Breast epithelium (tissue), 4 donors: ENCODE data around the gene ERN1. TPM values are rescaled to one million over a fixed set of nuclear protein-coding genes. Genes with fewer than 3 reads are reported as not detected.
A peak's percentile ranks its signal among the peaks of the same experiment; 100 is the strongest.

Experiments
- DNase-seq, 2 donors: peaks; one replicate each; pipeline ENCODE4 v3.0.0-alpha.2; 2019; ENCODE audit warnings: low spot score in 2 of 2
- H3K27ac ChIP-seq, 2 donors: fragments of 200-600 bp; sonication (generic) in 1 of 2; one replicate each; pipeline ENCODE4 v1.5.1; 2016 to 2019; ENCODE audit warnings: mild to moderate bottlenecking in 1 of 2
- H3K27me3 ChIP-seq, 2 donors: fragments of 200-600 bp; sonication (generic) in 1 of 2; one replicate each; pipeline versions ENCODE4 v1.5.1 to v1.6.0; 2017 to 2019; ENCODE audit warnings: control low read depth in 1 of 2, mild to moderate bottlenecking in 1 of 2
- H3K36me3 ChIP-seq: fragments of 200-600 bp; one replicate; pipeline ENCODE4 v1.5.1; 2019
- H3K4me1 ChIP-seq, 2 donors: fragments of 200-600 bp; sonication (generic); one replicate each; pipeline ENCODE4 v1.5.1; 2016 to 2019; ENCODE audit warnings: control low read depth in 1 of 2
- H3K4me3 ChIP-seq, 3 donors: fragments of 200-600 bp; sonication (generic); 1 replicate in 2 of 3; 2 replicates in 1 of 3; pipeline ENCODE4 v1.5.1; 2016 to 2019; ENCODE audit warnings: mild to moderate bottlenecking in 3 of 3, moderate library complexity in 2 of 3
- H3K9me3 ChIP-seq, 2 donors: fragments of 200-600 bp; sonication (generic) in 1 of 2; one replicate each; pipeline ENCODE4 v1.5.1; 2016 to 2019; ENCODE audit warnings: control low read depth in 1 of 2
- POLR2A ChIP-seq: fragments of 450-650 bp; IDR thresholded peaks from one replicate; pipeline ENCODE4 v1.6.1; 2016; ENCODE audit warnings: antibody characterized with exemption, mild to moderate bottlenecking, moderate library complexity
- POLR2AphosphoS5 ChIP-seq, 3 donors: sonication (generic); formaldehyde crosslinking; IDR thresholded peaks; one replicate each; pipeline ENCODE4 v1.6.1; 2017; ENCODE audit warnings: antibody characterized with exemption in 3 of 3
- intact Hi-C: fragments of 100-400 bp; cut with DNase I; formaldehyde crosslinking; loops from one replicate; pipeline ENCODE4 v1.15.1; 2023; ENCODE audit warnings: low total_unique reads
- total RNA-seq, 3 donors: library from RNA; depleted of rRNA; stranded (reverse); fragments of >200 nt; gene quantifications; one replicate each; pipeline ENCODE4 v1.1.0, GENCODE V29; 2016
- TF ChIP-seq, protein P1 (sequence below), 3 donors: fragments of 450-650 bp; IDR thresholded peaks; one replicate each; pipeline ENCODE4 v1.5.1; 2016 to 2017; ENCODE audit warnings: antibody characterized with exemption in 3 of 3, mild to moderate bottlenecking in 3 of 3, moderate library complexity in 3 of 3

Gene ERN1
- total RNA-seq, 3 donors from 2014 or later, result 13.1 to 40.8 (median 34.7) TPM

DNA sequence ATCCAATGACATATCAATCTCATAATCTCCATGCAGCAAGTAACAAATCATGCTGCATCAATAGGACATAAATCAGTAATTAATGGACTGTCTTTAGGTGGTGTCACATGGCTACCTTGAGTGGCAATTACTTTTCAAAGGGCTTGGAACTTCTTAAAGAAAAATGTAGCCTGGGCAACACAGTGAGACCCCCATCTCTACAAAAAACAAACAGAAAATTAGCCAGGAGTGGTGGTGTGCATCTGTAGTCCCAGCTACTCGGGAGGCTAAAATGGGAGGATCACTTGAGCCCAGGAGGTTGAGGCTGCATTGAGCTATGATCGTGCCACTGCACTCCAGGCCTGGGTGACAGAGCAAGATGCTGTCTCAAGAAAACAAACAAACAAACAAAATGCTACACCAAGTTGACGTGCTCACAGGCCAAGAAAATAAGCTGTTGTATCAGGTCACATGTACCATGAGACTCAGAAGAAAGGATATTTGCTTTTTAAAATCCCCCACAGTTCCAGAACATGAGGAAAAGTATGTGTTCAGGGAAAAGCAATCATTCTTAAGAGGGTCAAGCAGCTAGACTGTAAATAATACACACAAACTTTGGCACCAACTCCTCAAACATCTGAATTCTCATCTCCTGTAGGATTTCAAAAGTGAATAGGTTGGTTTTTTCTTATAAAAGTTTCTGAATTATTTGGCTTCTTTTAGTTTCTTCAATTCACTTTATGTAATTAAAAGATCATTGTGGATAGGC is 23.8 kb upstream of the ERN1 start:
- Histone ChIP-seq H3K27me3 (no peaks in the 10 kb centered on the region), H3K9me3 (no peaks in the 10 kb centered on the region), H3K4me1 (peaks cover 4 to 10% of the 10 kb centered on the region in 2 donors), H3K27ac (peak overlapping the region in 1 of 2 donors; percentile 48), H3K4me3 (no peak overlapping the region), H3K36me3 (no peaks in the 10 kb centered on the region)
- intact Hi-C loops, result no loop called here
- TF ChIP-seq, protein P1, sequence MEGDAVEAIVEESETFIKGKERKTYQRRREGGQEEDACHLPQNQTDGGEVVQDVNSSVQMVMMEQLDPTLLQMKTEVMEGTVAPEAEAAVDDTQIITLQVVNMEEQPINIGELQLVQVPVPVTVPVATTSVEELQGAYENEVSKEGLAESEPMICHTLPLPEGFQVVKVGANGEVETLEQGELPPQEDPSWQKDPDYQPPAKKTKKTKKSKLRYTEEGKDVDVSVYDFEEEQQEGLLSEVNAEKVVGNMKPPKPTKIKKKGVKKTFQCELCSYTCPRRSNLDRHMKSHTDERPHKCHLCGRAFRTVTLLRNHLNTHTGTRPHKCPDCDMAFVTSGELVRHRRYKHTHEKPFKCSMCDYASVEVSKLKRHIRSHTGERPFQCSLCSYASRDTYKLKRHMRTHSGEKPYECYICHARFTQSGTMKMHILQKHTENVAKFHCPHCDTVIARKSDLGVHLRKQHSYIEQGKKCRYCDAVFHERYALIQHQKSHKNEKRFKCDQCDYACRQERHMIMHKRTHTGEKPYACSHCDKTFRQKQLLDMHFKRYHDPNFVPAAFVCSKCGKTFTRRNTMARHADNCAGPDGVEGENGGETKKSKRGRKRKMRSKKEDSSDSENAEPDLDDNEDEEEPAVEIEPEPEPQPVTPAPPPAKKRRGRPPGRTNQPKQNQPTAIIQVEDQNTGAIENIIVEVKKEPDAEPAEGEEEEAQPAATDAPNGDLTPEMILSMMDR (IDR thresholded peaks at IDR 0.05), result no peak
- TF ChIP-seq POLR2A, result no peak
- no peak for TF ChIP-seq POLR2AphosphoS5 (IDR thresholded peaks at IDR 0.05)
- DNase-seq, result no peak

DNA sequence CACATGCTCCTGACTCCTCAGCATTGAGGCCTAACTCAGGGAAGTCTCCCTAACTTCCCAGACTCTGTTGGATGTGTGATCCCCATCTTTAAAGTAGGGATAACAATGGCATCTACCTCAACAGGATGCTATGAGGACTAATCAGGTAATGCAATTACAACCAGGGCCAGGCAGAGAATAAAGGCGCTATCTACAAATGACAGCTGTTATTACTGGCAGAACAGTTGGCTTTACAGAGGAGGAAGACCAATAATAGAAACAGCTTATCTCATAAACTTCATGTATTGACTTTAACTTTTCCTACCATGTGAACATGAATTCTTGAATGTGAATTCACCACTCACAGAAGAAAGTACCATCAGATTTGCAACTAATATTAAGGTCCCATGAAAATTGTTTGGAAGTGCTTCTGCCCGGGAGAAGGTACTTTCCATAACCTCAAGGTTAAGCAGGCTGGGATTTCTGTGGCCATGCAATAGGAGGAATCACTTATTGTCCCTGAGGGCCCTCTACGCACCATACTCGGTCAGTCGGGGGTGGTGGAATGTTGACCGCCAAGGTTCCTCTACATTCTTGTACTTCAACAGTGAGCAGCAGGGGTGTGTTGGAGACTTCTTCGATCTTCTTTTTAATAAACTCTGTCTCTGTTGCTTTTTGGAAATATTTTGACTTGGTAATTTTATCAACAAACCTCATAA is 22.6 kb upstream of the ERN1 start:
- Histone ChIP-seq H3K27me3 (no peaks in the 10 kb centered on the region), H3K27ac (peak overlapping the region; percentile 22 to 28), H3K4me1 (peaks cover 4 to 14% of the 10 kb centered on the region in 2 donors), H3K36me3 (no peaks in the 10 kb centered on the region), H3K9me3 (no peaks in the 10 kb centered on the region), H3K4me3 (no peak overlapping the region)
- no peak for DNase-seq
- TF ChIP-seq POLR2AphosphoS5 (IDR thresholded peaks at IDR 0.05) (no peak), POLR2A (no peak)
- TF ChIP-seq, protein P1 (IDR thresholded peaks at IDR 0.05), result no peak
- intact Hi-C loops, result no loop called here

DNA sequence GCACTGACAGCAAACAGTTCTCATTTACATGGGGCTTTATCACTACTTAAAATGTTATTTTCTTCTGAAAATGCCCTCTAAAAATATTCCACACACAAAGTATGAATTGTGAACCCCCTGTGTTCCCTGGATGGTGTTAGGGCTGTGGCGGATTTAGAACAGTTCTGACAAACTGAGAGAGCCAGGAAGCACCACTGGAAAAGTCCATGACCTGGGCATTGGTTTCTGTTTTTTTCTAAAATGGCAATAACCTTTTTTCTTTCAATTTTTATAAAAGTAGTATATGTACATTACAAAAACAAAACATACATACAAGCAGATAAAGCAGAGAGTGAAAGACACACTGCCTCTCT is 21.0 kb upstream of the ERN1 start:
- H3K27ac ChIP-seq, result peak overlapping the region; percentile 22 to 68
- H3K4me1 ChIP-seq, result peaks cover 3 to 13% of the 10 kb centered on the region in 2 donors
- DNase-seq, result no peak
- no peaks in the 10 kb centered on the region for H3K9me3 ChIP-seq
- no peak overlapping the region for H3K4me3 ChIP-seq
- H3K36me3 ChIP-seq, result no peaks in the 10 kb centered on the region
- TF ChIP-seq POLR2A (no peak), POLR2AphosphoS5 (IDR thresholded peaks at IDR 0.05) (no peak)
- TF ChIP-seq, protein P1 (IDR thresholded peaks at IDR 0.05), result no peak
- H3K27me3 ChIP-seq, result no peaks in the 10 kb centered on the region
- intact Hi-C loops, result no loop called here

DNA sequence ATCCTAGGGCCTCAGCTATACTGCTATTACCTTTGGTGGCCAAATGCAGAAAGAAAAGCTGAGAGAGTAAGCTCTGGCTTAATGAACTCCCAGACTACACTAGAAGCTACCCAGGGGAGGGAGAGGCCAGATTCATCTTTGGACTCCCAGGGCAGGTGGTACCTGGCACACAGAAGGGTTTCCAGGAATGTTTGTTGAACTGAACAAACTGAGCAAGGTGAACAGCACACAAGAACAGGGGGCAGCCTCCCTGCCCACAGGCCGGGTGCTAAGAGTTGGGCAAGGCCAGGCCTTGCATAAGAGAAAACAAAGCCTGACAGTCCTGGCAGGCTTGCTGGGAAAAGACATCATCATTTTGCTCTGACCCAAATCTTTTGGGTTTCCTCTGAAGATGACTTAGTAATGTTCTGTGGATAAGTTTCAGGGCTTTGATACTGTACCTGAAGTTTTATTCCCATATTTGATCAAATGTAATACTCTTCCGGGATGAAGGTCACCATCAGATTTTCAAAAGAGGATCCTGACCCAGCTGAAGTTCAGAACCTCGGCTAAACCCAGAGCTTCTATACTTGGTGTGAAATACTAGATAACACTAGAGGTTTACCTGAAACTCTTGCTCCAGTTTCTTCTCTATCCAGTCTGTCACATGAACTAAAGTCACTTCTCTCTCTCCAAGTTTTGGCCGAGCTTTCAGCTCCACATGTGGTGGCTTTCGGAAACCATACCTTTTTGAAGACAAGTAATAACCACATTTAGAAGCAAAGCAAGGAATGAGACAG is 20.5 kb upstream of the ERN1 start:
- Histone ChIP-seq H3K4me3 (no peak overlapping the region), H3K36me3 (no peaks in the 10 kb centered on the region), H3K9me3 (no peaks in the 10 kb centered on the region), H3K4me1 (peaks cover 0 to 10% of the 10 kb centered on the region in 2 donors), H3K27ac (peak overlapping the region; percentile 22 to 68), H3K27me3 (no peaks in the 10 kb centered on the region)
- intact Hi-C loops, result no loop called here
- peak; percentile 41 to 57 for DNase-seq
- no peak for TF ChIP-seq POLR2A
- TF ChIP-seq, protein P1 (IDR thresholded peaks at IDR 0.05), result no peak
- peak; percentile 30 to 45 (median 41) for TF ChIP-seq POLR2AphosphoS5 (IDR thresholded peaks at IDR 0.05)
